ENCODE measurements around the gene LPAR1.

Gene LPAR1

GRCh38 chr9:111000202-111000601, 38.1 kb downstream of the LPAR1 start:
- no peaks in the 10 kb centered on the region for H3K36me3 ChIP-seq

GRCh38 chr9:110999379-110999778, 38.9 kb downstream of the LPAR1 start:
- Histone ChIP-seq H3K4me3 (no peak overlapping the region), H3K4me1 (peaks cover 34 to 43% (median 38%) of the 10 kb centered on the region in 10 experiments), H3K27me3 (peaks cover 0 to 70% (median 0%) of the 10 kb centered on the region in 11 experiments; a peak in 4 of 22 replicates), H3K36me3 (no peaks in the 10 kb centered on the region), H3K27ac (no peak overlapping the region), H3K9ac (no peak overlapping the region), H4K20me1 (no peaks in the 10 kb centered on the region), H3K4me2 (no peak overlapping the region), H3K9me3 (replicated peaks in 1 of 11) (peaks cover 9 to 17% (median 13%) of the 10 kb centered on the region in 11 experiments; a peak in 19 of 22 replicates)
- no peak for TF ChIP-seq Cebpa-rat (IDR thresholded peaks at IDR 0.05)

More at GRCh38 chr9:111000202-111000601, 38.1 kb downstream of the LPAR1 start:
- H4K20me1 ChIP-seq, result no peaks in the 10 kb centered on the region
- no peak for TF ChIP-seq Cebpa-rat (IDR thresholded peaks at IDR 0.05)
- peaks cover 0 to 72% (median 0%) of the 10 kb centered on the region in 11 experiments; a peak in 4 of 22 replicates for H3K27me3 ChIP-seq
- peaks cover 25 to 35% (median 30%) of the 10 kb centered on the region in 10 experiments for H3K4me1 ChIP-seq
- no peak overlapping the region for H3K27ac ChIP-seq
- H3K9me3 ChIP-seq (replicated peaks in 1 of 11), result peaks cover 9 to 21% (median 13%) of the 10 kb centered on the region in 11 experiments; a peak in 19 of 22 replicates
- H3K4me2 ChIP-seq, result no peak overlapping the region
- H3K4me3 ChIP-seq, result no peak overlapping the region
- H3K9ac ChIP-seq, result no peak overlapping the region

- no peak overlapping the region for H3K4me2 ChIP-seq
- H3K27me3 ChIP-seq, result peaks cover 0 to 74% (median 0%) of the 10 kb centered on the region in 11 experiments; a peak in 4 of 22 replicates
- H3K9me3 ChIP-seq (replicated peaks in 1 of 11), result peaks cover 9 to 17% (median 13%) of the 10 kb centered on the region in 11 experiments; a peak in 19 of 22 replicates
- no peak overlapping the region for H3K27ac ChIP-seq
- H3K36me3 ChIP-seq, result no peaks in the 10 kb centered on the region
- peaks cover 43 to 57% (median 50%) of the 10 kb centered on the region in 10 experiments for H3K4me1 ChIP-seq
- no peak for TF ChIP-seq Cebpa-rat (IDR thresholded peaks at IDR 0.05)
- no peaks in the 10 kb centered on the region for H4K20me1 ChIP-seq
- no peak overlapping the region for H3K4me3 ChIP-seq
- H3K9ac ChIP-seq, result no peak overlapping the region
These were observed 40.4 kb downstream of the LPAR1 start for GRCh38 chr9:110997847-110998246.

- Histone ChIP-seq H3K9me3 (replicated peaks in 1 of 11) (peaks cover 9 to 17% (median 13%) of the 10 kb centered on the region in 11 experiments; a peak in 19 of 22 replicates), H3K27me3 (peaks cover 0 to 68% (median 0%) of the 10 kb centered on the region in 11 experiments; a peak in 4 of 22 replicates), H3K9ac (peak overlapping the region in 6 of 11 experiments; percentile 26 to 69 (median 58); a peak in 10 of 22 replicates), H4K20me1 (no peaks in the 10 kb centered on the region), H3K4me3 (peak overlapping the region in 2 of 10 experiments; percentile 14 to 26; a peak in 5 of 20 replicates), H3K4me2 (peak overlapping the region; percentile 43 to 89 (median 75); a peak in 21 of 22 replicates), H3K27ac (peak overlapping the region in 8 of 11 experiments; percentile 65 to 87 (median 76); a peak in 17 of 22 replicates), H3K4me1 (peaks cover 37 to 52% (median 47%) of the 10 kb centered on the region in 10 experiments), H3K36me3 (no peaks in the 10 kb centered on the region)
- TF ChIP-seq Cebpa-rat (IDR thresholded peaks at IDR 0.05), result no peak
These were observed 41.6 kb downstream of the LPAR1 start for GRCh38 chr9:110996436-110997220.

- Histone ChIP-seq H4K20me1 (no peaks in the 10 kb centered on the region), H3K36me3 (no peaks in the 10 kb centered on the region), H3K4me3 (peak overlapping the region in 6 of 10 experiments; percentile 10 to 26 (median 16); a peak in 6 of 20 replicates), H3K9me3 (replicated peaks in 1 of 11) (peaks cover 9 to 19% (median 13%) of the 10 kb centered on the region in 11 experiments; a peak in 20 of 22 replicates), H3K27me3 (peaks cover 0 to 68% (median 0%) of the 10 kb centered on the region in 11 experiments; a peak in 4 of 22 replicates), H3K9ac (peak overlapping the region in 9 of 11 experiments; percentile 1 to 69 (median 41); a peak in 15 of 22 replicates), H3K27ac (peak overlapping the region in 9 of 11 experiments; percentile 49 to 87 (median 72); a peak in 18 of 22 replicates), H3K4me2 (peak overlapping the region; percentile 43 to 89 (median 75)), H3K4me1 (peaks cover 28 to 44% (median 41%) of the 10 kb centered on the region in 10 experiments)
- no peak for TF ChIP-seq Cebpa-rat (IDR thresholded peaks at IDR 0.05)
These were observed 42.6 kb downstream of the LPAR1 start for GRCh38 chr9:110995420-110996340.

- Histone ChIP-seq H4K20me1 (no peaks in the 10 kb centered on the region), H3K9me3 (replicated peaks in 1 of 11) (peaks cover 10 to 23% (median 16%) of the 10 kb centered on the region in 11 experiments; a peak in 21 of 22 replicates), H3K9ac (peak overlapping the region in 8 of 11 experiments; percentile 34 to 69 (median 50); a peak in 14 of 22 replicates), H3K36me3 (no peaks in the 10 kb centered on the region), H3K27ac (peak overlapping the region in 9 of 11 experiments; percentile 49 to 87 (median 72); a peak in 18 of 22 replicates), H3K4me2 (peak overlapping the region; percentile 43 to 89 (median 75)), H3K4me3 (peak overlapping the region in 4 of 10 experiments; percentile 1 to 26 (median 14); a peak in 3 of 20 replicates), H3K4me1 (peaks cover 28 to 44% (median 41%) of the 10 kb centered on the region in 10 experiments), H3K27me3 (peaks cover 0 to 62% (median 0%) of the 10 kb centered on the region in 11 experiments; a peak in 4 of 22 replicates)
- TF ChIP-seq Cebpa-rat (IDR thresholded peaks at IDR 0.05), result no peak
These were observed 43.5 kb downstream of the LPAR1 start for GRCh38 chr9:110994771-110995241.

GRCh38 chr9:110990481-110990880, 47.8 kb downstream of the LPAR1 start:
- Histone ChIP-seq H3K4me2 (no peak overlapping the region), H3K4me3 (no peak overlapping the region), H3K27me3 (peaks cover 0 to 41% (median 0%) of the 10 kb centered on the region in 11 experiments; a peak in 4 of 22 replicates), H3K9me3 (replicated peaks in 1 of 11) (peaks cover 14 to 39% (median 29%) of the 10 kb centered on the region in 11 experiments; a peak in 21 of 22 replicates), H4K20me1 (no peaks in the 10 kb centered on the region), H3K9ac (no peak overlapping the region), H3K4me1 (peaks cover 23 to 49% (median 39%) of the 10 kb centered on the region in 10 experiments), H3K27ac (no peak overlapping the region), H3K36me3 (0 out of 22 replicates have a peak, but pooled peaks cover 0 to 3% (median 0%) of the 10 kb centered on the region in 11 experiments)
- no peak for TF ChIP-seq Cebpa-rat (IDR thresholded peaks at IDR 0.05)
